Psoas muscle (tissue), 8 donors: Measurements from ENCODE around the gene CLPTM1L. TPM values are rescaled to one million over a fixed set of nuclear protein-coding genes. Genes with fewer than 3 reads are reported as not detected.

Experiments used
- ATAC-seq, 4 donors: fragments of 200-7000 bp; cut with Tn5 transposase; one replicate each; pipeline ENCODE4 v1.9.1; 2020; ENCODE audit warnings: moderate library complexity in 3 of 4, mild to moderate bottlenecking in 2 of 4
- DNase-seq, 2 donors: peaks; one replicate each; pipeline ENCODE4 v3.0.0-alpha.2; 2020
- H3K27ac ChIP-seq: fragments of 200-600 bp; one replicate; pipeline ENCODE4 v1.8.0; 2022
- H3K27me3 ChIP-seq, 3 donors: fragments of 200-600 bp in 1 of 3; one replicate each; pipeline versions ENCODE4 v1.6.1 to v1.8.0; 2013 to 2022; ENCODE audit warnings: low read length in 2 of 3, mild to moderate bottlenecking in 2 of 3, moderate library complexity in 1 of 3; ENCODE audit not compliant: insufficient read depth in 3 of 3
- H3K36me3 ChIP-seq, 2 donors: fragments of 200-600 bp in 1 of 2; one replicate each; pipeline versions ENCODE4 v1.6.1 to v1.8.0; 2013 to 2022; ENCODE audit warnings: low read depth in 1 of 2, mild to moderate bottlenecking in 1 of 2, moderate library complexity in 1 of 2; ENCODE audit not compliant: insufficient read depth in 1 of 2
- H3K4me1 ChIP-seq: fragments of 200-600 bp; one replicate; pipeline ENCODE4 v1.8.0; 2022
- H3K4me3 ChIP-seq: fragments of 200-600 bp; one replicate; pipeline ENCODE4 v1.8.0; 2022; ENCODE audit warnings: mild to moderate bottlenecking
- H3K9me3 ChIP-seq: fragments of 200-600 bp; one replicate; pipeline ENCODE4 v1.8.0; 2022
- CTCF ChIP-seq: fragments of 200-600 bp; IDR thresholded peaks from one replicate; pipeline ENCODE4 v1.8.0; 2022; ENCODE audit warnings: antibody characterized with exemption
- WGBS, 3 donors: extraction: QIAGEN DNeasy Blood & Tissue Kit; methylation state at CpG; one replicate each; pipeline versions ENCODE4 v1.1.6 to v1.1.7; 2013; 5-methylcytosine and 5-hydroxymethylcytosine counted together
- intact Hi-C, 2 donors: fragments of 100-400 bp; cut with DNase I; formaldehyde crosslinking; loops; one replicate each; pipeline versions ENCODE4 v1.11.0 to v1.14.2; 2022
- polyA plus RNA-seq, 3 donors: library from polyadenylated mRNA; stranded (reverse); fragments of 200-250 nt; gene quantifications; one replicate each; pipeline ENCODE4 v1.2.3, GENCODE V29; 2013
- total RNA-seq, 4 donors: library from RNA; stranded (reverse); fragmentation: NEBNext Ultra II Directional in 2 of 4; extraction: Animal tissue kit (Norgen Biotek cat#: 25700) in 2 of 4; gene quantifications; one replicate each; pipeline versions ENCODE4 v1.2.1 to v1.2.4, GENCODE V29; 2021 to 2023
- donor health status: healthy with polysubstance abuse.
- donor health status: DM: no; HTN: no; CAD: no; lungs with moderate emphysema.
- donor health status: Bipolar disorder and iron deficiency.
- donor health status: healthy.
- donor health status: DM: yes; HTN: yes; CAD: no.
- donor health status: DM: no; HTN: no; CAD: no.
- donor health status: DM: no; HTN: no; CAD: no.
- donor health status: DM: yes; HTN: yes; CAD: no.

The CLPTM1L gene
- total and polyA plus RNA-seq, 7 donors: 24.2 to 92.4 (median 34.8) TPM

- no peak for ATAC-seq
Observed at GRCh38 chr5:1294835-1295649, 49.9 kb downstream of the CLPTM1L start, which contains the start of gene TERT. TERT (minus strand) TSS chr5:1295068; CDS start chr5:1294989, 79 bp downstream.

GRCh38 chr5:1294206-1294834 is 50.6 kb downstream of the CLPTM1L start:
- DNase-seq: peak in 1 of 2 donors; percentile 37
- H3K4me3 ChIP-seq: no peak overlapping the region

More at GRCh38 chr5:1294835-1295649, 49.9 kb downstream of the CLPTM1L start, which contains the start of gene TERT:
- peak in 1 of 2 donors; percentile 34 for DNase-seq
- H3K27me3 ChIP-seq: peaks cover 2 to 65% (median 29%) of the 10 kb centered on the region in 3 donors
- TF ChIP-seq CTCF: no peak
- no peak within 1 kb of the TSS for H3K27ac ChIP-seq
- H3K36me3 ChIP-seq: no peaks in the 10 kb centered on the region
- H3K4me3 ChIP-seq: no peak within 1 kb of the TSS
- WGBS, 3 donors: 4 to 6% (median 4%) methylated on average over 50 to 102 of the region's 102 CpGs
- intact Hi-C loops: no loop called here
- H3K9me3 ChIP-seq: no peaks in the 10 kb centered on the region
- H3K4me1 ChIP-seq: no peaks in the 10 kb centered on the region

GRCh38 chr5:1293416-1294205 is 51.3 kb downstream of the CLPTM1L start:
- Histone ChIP-seq H3K4me1 (no peaks in the 10 kb centered on the region), H3K4me3 (no peak overlapping the region), H3K9me3 (no peaks in the 10 kb centered on the region), H3K36me3 (no peaks in the 10 kb centered on the region), H3K27me3 (peaks cover 2 to 63% (median 26%) of the 10 kb centered on the region in 3 donors), H3K27ac (no peak overlapping the region)
- TF ChIP-seq CTCF: no peak
- intact Hi-C loops: no loop called here
- DNase-seq (peak in 1 of 2 donors; percentile 46), ATAC-seq (no peak)
- 88 to 89% (median 89%) methylated on average over 56 to 60 of the region's 60 CpGs for WGBS, 3 donors

More at GRCh38 chr5:1294206-1294834, 50.6 kb downstream of the CLPTM1L start:
- no peaks in the 10 kb centered on the region for H3K4me1 ChIP-seq
- TF ChIP-seq CTCF: no peak
- no peak for ATAC-seq
- intact Hi-C loops: no loop called here
- peaks cover 2 to 65% (median 25%) of the 10 kb centered on the region in 3 donors for H3K27me3 ChIP-seq
- WGBS, 3 donors: 25 to 39% (median 32%) methylated on average over 42 to 69 of the region's 69 CpGs
- no peaks in the 10 kb centered on the region for H3K9me3 ChIP-seq
- H3K27ac ChIP-seq: no peak overlapping the region
- no peaks in the 10 kb centered on the region for H3K36me3 ChIP-seq

- Histone ChIP-seq H3K4me1 (no peaks in the 10 kb centered on the region), H3K9me3 (no peaks in the 10 kb centered on the region), H3K27me3 (peaks cover 2 to 60% (median 25%) of the 10 kb centered on the region in 3 donors), H3K27ac (no peak overlapping the region), H3K36me3 (no peaks in the 10 kb centered on the region), H3K4me3 (no peak overlapping the region)
- intact Hi-C loops: no loop called here
- no peak for TF ChIP-seq CTCF
- DNase-seq (peak in 1 of 2 donors; percentile 52), ATAC-seq (no peak)
- 84 to 85% (median 85%) methylated on average over 30 of the region's 30 CpGs for WGBS, 3 donors
Observed at GRCh38 chr5:1292846-1293415, 52.0 kb downstream of the CLPTM1L start.
